Measurements from ENCODE around the gene CDCA5.

CDCA5 gene

GRCh38 chr11:65067446-65067845, 16.4 kb downstream of the CDCA5 start:
- no peak for DNase-seq

- DNase-seq, result no peak
Observed at GRCh38 chr11:65066805-65067291, 17.0 kb downstream of the CDCA5 start.

GRCh38 chr11:65066315-65066714, 17.5 kb downstream of the CDCA5 start:
- DNase-seq, result no peak

DNA sequence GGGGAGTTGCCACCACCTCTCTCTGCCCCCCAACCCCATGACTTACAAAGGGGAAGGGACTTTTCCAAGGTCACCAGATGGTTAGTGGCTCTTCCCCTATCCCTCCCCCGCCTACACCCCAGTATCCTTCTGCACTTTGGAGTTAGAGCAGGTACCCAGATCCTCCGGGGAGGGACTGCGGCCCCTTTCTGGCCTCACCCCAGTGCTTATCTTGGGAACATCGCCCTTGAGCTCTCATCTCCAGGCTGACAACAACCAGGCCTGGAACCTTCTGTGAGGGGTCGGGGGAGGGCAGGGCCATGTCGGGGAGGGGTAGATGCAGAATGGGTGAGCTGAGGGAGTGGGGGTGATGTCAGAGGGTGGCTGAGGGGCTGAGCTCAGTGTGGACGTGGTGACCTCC, 18.0 kb downstream of the CDCA5 start:
- DNase-seq, result no peak

- DNase-seq, result no peak
Observed at GRCh38 chr11:65064847-65065240, 19.0 kb downstream of the CDCA5 start.

- DNase-seq, result no peak
Observed at GRCh38 chr11:65063532-65063931, 20.3 kb downstream of the CDCA5 start.

DNA sequence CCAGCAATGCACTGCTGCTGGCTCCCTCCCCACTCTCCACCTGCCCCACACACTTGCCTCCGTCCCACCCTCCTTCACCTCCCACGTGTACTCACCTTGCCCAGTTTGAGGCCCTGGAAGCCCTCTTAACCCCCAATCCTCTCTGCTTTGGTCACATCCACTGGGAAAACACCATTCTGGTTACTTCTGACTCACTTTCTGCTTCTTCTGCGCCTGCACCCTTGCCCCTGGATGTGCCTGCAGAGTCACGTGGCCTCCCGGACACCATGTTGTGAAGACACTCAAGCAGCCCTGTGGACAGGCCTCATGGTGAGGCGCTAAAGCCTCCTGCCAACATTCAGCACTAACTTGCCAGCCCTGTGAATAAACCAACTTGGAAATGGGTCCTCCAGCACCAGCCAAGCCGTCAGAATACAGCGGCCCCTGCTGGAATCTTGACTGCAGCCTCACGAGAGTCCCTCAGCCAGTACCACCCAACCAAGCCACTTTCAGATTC, 22.9 kb downstream of the CDCA5 start:
- DNase-seq, result no peak

DNA sequence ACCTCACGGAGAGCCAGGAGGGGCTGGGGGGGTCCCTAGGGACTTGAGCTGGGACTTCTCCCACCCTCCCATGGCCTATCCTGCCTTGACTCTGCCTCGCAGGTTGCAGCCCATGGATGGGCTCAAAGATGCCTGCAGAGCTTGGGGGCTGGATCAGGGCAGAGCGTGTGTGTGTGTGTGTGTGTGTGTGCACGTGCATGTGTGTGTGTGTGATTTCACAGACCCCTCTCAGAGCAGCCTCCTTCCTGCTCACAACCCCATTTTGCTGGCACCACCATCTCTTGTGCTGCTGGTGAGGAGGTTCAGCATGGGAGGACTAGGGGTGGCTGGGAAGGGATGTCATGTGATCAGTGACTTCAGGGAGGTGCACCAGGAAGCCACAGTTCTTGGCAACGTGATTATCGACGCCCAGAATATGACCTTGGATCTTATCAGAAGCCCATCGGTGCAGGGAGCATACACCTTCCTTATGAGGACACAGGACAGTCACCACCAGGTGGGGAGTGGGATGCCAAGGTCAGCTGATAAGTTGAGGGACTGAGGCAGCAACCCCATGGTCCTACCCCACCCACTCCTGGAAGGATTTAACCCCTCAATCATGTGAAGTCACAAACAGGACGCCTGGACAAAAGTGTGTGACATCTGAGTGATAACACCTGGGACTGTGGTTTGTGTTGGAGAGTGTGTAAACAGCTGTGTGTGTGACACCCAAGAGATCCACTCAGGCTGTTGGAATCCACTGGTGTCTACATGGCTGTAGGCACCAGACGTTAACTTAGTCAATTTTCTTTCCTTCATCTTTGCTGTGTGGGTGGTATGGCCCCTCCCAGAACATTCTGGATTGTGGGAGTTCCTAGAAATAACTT, 23.6 kb downstream of the CDCA5 start:
- no peak for DNase-seq

- DNase-seq, result no peak
Observed at GRCh38 chr11:65059523-65059922, 24.3 kb downstream of the CDCA5 start.

GRCh38 chr11:65058419-65059054, 25.3 kb downstream of the CDCA5 start, which contains the start of gene NAALADL1:
Gene NAALADL1, minus strand, starts transcription at chr11:65058553. Its CDS starts 32 bp downstream, at chr11:65058521.
- DNase-seq, result no peak

GRCh38 chr11:65058012-65058411, 25.8 kb downstream of the CDCA5 start:
- no peak for DNase-seq

- no peak for DNase-seq
Observed at GRCh38 chr11:65057526-65057925, 26.3 kb downstream of the CDCA5 start.

DNA sequence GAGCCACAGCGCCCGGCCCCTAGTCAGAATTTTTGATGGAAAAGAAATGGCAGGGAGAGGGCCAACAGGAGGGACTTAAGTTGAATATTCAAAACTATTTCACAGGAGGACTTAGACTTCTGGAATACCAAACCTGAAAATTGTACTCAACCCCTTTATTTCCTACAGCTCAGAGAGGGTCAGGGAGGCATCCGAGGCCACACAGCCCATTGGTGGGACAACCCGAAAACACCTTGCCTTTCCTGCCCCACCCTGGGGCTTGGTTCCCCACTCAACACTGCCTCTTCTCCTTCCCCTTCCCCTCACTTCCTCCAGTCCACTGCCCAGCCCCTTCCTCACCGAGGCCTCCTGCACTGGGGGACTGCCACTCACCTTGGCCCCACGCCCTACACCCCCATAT, 26.8 kb downstream of the CDCA5 start:
- DNase-seq, result no peak

GRCh38 chr11:65055538-65055937, 28.3 kb downstream of the CDCA5 start:
- DNase-seq, result no peak

- DNase-seq, result peak; percentile 12
Observed at GRCh38 chr11:65053827-65054508, 29.9 kb downstream of the CDCA5 start.

- DNase-seq, result no peak
Observed at GRCh38 chr11:65051398-65051858, 32.4 kb downstream of the CDCA5 start.

- no peak for DNase-seq
Observed at GRCh38 chr11:65047581-65048422, 36.0 kb downstream of the CDCA5 start.

DNA sequence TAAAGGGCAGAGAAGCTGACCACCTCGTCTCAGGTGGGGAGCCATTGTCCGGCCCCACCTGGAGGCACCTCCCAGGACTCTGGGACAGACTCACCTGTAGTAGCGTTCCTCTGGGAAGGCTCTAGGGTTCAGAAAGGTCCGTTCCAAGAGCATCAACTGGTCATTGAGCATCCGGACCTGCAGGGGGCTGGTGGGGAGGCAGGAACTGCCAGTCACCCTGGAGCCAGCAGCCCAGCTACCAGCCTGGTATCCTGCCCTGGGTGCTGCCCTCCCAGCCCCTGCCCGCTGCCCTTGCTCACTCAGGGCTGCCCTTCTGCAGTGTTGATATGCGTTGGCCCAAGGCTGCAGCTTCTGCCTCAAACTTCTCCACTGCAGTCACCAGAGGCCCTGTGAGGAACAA, 38.1 kb downstream of the CDCA5 start:
- no peak for DNase-seq

- DNase-seq, result no peak
Observed at GRCh38 chr11:65045061-65045460, 38.8 kb downstream of the CDCA5 start.

DNA sequence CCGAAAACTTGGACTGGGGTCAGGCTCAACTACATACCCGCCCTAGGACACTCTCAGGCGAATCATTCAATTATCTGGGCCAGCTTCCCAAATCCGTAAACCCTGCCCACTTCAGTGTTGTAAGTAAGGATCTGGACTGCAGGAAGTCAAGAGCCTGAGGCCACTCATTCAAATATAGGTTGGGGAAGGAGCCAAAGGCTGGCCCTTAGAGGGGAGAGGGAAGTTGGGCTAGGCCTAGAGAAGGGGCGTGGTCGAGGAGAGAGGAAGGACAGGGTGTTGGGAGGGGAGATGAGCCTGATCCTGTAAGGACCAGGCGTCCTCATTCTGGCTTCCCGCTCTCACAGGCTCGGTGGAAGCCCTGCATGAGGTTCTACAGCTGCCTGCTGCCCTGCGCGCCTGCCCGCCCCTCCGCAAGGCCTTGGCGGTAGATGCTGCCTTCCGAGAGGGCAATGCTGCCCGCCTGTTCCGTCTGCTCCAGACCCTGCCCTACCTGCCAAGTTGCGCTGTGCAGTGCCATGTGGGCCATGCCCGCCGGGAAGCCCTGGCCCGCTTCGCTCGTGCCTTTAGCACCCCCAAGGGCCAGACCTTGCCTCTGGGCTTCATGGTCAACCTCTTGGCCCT, 39.8 kb downstream of the CDCA5 start:
- DNase-seq, result no peak

DNA sequence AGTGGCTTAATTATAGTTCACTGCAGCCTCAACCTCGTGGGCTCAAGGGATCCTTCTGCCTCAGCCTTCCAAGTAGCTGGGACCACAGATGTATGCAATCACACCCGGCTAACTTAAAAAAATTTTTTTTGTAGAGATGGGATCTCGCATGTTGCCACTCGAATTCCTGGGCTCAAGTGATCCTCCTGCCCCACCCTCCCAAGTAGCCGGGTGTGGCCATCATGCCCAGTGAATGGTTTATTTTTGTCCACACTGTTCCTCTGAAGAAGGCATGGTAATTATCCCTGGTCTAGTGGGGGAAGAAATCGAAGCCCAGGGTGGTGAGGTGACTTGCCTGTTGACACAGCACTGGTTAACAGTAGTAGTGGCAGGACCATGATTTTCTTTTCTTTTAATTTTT, 40.9 kb downstream of the CDCA5 start:
- no peak for DNase-seq
